Activated T-helper 17 cell treated with anti-CD3 and anti-CD28 coated beads, Interleukin-2, amount 50 U/mL, for 72 hours (primary cell): ENCODE results near the gene FAM193A. TPM values are rescaled to one million over a fixed set of nuclear protein-coding genes. Genes with fewer than 3 reads are reported as not detected.
"Not testable (repeated sequence)": the region's sequence is repeated elsewhere in the genome, so short reads cannot be mapped to it uniquely, and the experiment has no call there.

Experiments used
- ATAC-seq: fragments of 150-1000 bp; cut with Tn5 transposase; replicated peaks from 2 replicates; pipeline ENCODE4 v1.10.0; 2021; ENCODE audit warnings: mild to moderate bottlenecking, moderate library complexity
- H3K27ac Mint-ChIP-seq: one replicate; pipeline ENCODE4 v1.8.0; 2022; ENCODE audit warnings: mixed read lengths
- H3K27me3 Mint-ChIP-seq: one replicate; pipeline ENCODE4 v1.8.0; 2022; ENCODE audit warnings: mixed read lengths
- H3K36me3 Mint-ChIP-seq: one replicate; pipeline ENCODE4 v1.8.0; 2022; ENCODE audit warnings: low read depth, mild to moderate bottlenecking, mixed read lengths
- H3K4me1 Mint-ChIP-seq: one replicate; pipeline ENCODE4 v1.8.0; 2022; ENCODE audit warnings: mixed read lengths
- H3K4me3 Mint-ChIP-seq: one replicate; pipeline ENCODE4 v1.8.0; 2022; ENCODE audit warnings: mild to moderate bottlenecking, mixed read lengths
- H3K9me3 Mint-ChIP-seq: one replicate; pipeline ENCODE4 v1.8.0; 2022; ENCODE audit warnings: mixed read lengths
- total RNA-seq, 2 donors: library from RNA; stranded (reverse); gene quantifications; one replicate each; pipeline ENCODE4 v1.2.3, GENCODE V29; 2022

FAM193A gene
- total RNA-seq, 2 donors from 2014 or later: 28.9 to 35.3 TPM

- Mint-ChIP-seq H3K4me3 (no peak overlapping the region), H3K9me3 (no peaks in the 10 kb centered on the region), H3K4me1 (peaks cover 5% of the 10 kb centered on the region), H3K36me3 (no peaks in the 10 kb centered on the region), H3K27ac (no peak overlapping the region), H3K27me3 (no peaks in the 10 kb centered on the region)
- ATAC-seq: no peak
Measured at GRCh38 chr4:2762048-2762447, 225.6 kb downstream of the FAM193A start.

GRCh38 chr4:2762486-2763370, 226.3 kb downstream of the FAM193A start:
- H3K4me3 Mint-ChIP-seq, ATAC-seq, H3K27ac Mint-ChIP-seq, H3K9me3 Mint-ChIP-seq, H3K4me1 Mint-ChIP-seq, H3K27me3 Mint-ChIP-seq, H3K36me3 Mint-ChIP-seq: not testable (repeated sequence)

- Mint-ChIP-seq H3K27ac (no peak overlapping the region), H3K27me3 (no peaks in the 10 kb centered on the region), H3K4me1 (peaks cover 5% of the 10 kb centered on the region), H3K4me3 (peak overlapping the region; percentile 67), H3K9me3 (no peaks in the 10 kb centered on the region), H3K36me3 (no peaks in the 10 kb centered on the region)
- ATAC-seq: no peak
Measured at GRCh38 chr4:2763511-2763967, 227.1 kb downstream of the FAM193A start.

- H3K9me3 Mint-ChIP-seq: no peaks in the 10 kb centered on the region
- H3K36me3 Mint-ChIP-seq: no peaks in the 10 kb centered on the region
- H3K27me3 Mint-ChIP-seq: no peaks in the 10 kb centered on the region
- ATAC-seq: no peak
- H3K4me1 Mint-ChIP-seq: peaks cover 11% of the 10 kb centered on the region
- no peak overlapping the region for H3K27ac Mint-ChIP-seq
- no peak overlapping the region for H3K4me3 Mint-ChIP-seq
Measured at GRCh38 chr4:2765832-2766526, 229.5 kb downstream of the FAM193A start.

GRCh38 chr4:2767046-2767704, 230.7 kb downstream of the FAM193A start:
- no peak for ATAC-seq
- no peaks in the 10 kb centered on the region for H3K9me3 Mint-ChIP-seq
- no peaks in the 10 kb centered on the region for H3K36me3 Mint-ChIP-seq
- no peaks in the 10 kb centered on the region for H3K27me3 Mint-ChIP-seq
- no peak overlapping the region for H3K27ac Mint-ChIP-seq
- no peak overlapping the region for H3K4me3 Mint-ChIP-seq
- peaks cover 12% of the 10 kb centered on the region for H3K4me1 Mint-ChIP-seq

GRCh38 chr4:2767705-2768074, 231.2 kb downstream of the FAM193A start:
- no peak overlapping the region for H3K27ac Mint-ChIP-seq
- no peaks in the 10 kb centered on the region for H3K9me3 Mint-ChIP-seq
- H3K27me3 Mint-ChIP-seq: no peaks in the 10 kb centered on the region
- no peak for ATAC-seq
- H3K4me3 Mint-ChIP-seq: no peak overlapping the region
- H3K4me1 Mint-ChIP-seq: peaks cover 12% of the 10 kb centered on the region
- no peaks in the 10 kb centered on the region for H3K36me3 Mint-ChIP-seq

- H3K9me3 Mint-ChIP-seq: no peaks in the 10 kb centered on the region
- peaks cover 12% of the 10 kb centered on the region for H3K4me1 Mint-ChIP-seq
- H3K27ac Mint-ChIP-seq: no peak overlapping the region
- H3K27me3 Mint-ChIP-seq: no peaks in the 10 kb centered on the region
- no peak for ATAC-seq
- H3K4me3 Mint-ChIP-seq: no peak overlapping the region
- no peaks in the 10 kb centered on the region for H3K36me3 Mint-ChIP-seq
Measured at GRCh38 chr4:2768124-2768523, 231.7 kb downstream of the FAM193A start.

GRCh38 chr4:2768921-2769336, 232.5 kb downstream of the FAM193A start:
- no peaks in the 10 kb centered on the region for H3K36me3 Mint-ChIP-seq
- peaks cover 12% of the 10 kb centered on the region for H3K4me1 Mint-ChIP-seq
- no peak for ATAC-seq
- H3K4me3 Mint-ChIP-seq: peak overlapping the region; percentile 23
- H3K9me3 Mint-ChIP-seq: no peaks in the 10 kb centered on the region
- H3K27ac Mint-ChIP-seq: peak overlapping the region; percentile 52
- no peaks in the 10 kb centered on the region for H3K27me3 Mint-ChIP-seq

GRCh38 chr4:2771264-2771663, 234.8 kb downstream of the FAM193A start:
- ATAC-seq: peak; percentile 57
- peak overlapping the region; percentile 65 for H3K4me3 Mint-ChIP-seq

GRCh38 chr4:2780643-2781042, 244.2 kb downstream of the FAM193A start:
- H3K27me3 Mint-ChIP-seq, H3K27ac Mint-ChIP-seq, H3K4me1 Mint-ChIP-seq, H3K4me3 Mint-ChIP-seq, H3K9me3 Mint-ChIP-seq, H3K36me3 Mint-ChIP-seq, ATAC-seq: not testable (repeated sequence)

More at GRCh38 chr4:2771264-2771663, 234.8 kb downstream of the FAM193A start:
- Mint-ChIP-seq H3K4me1 (peaks cover 12% of the 10 kb centered on the region), H3K27me3 (no peaks in the 10 kb centered on the region), H3K9me3 (no peaks in the 10 kb centered on the region), H3K27ac (peak overlapping the region; percentile 87), H3K36me3 (no peaks in the 10 kb centered on the region)

GRCh38 chr4:2781911-2782310, 245.5 kb downstream of the FAM193A start:
- no peak for ATAC-seq
- no peaks in the 10 kb centered on the region for H3K36me3 Mint-ChIP-seq
- H3K9me3 Mint-ChIP-seq: no peaks in the 10 kb centered on the region
- no peak overlapping the region for H3K4me3 Mint-ChIP-seq
- peaks cover 4% of the 10 kb centered on the region for H3K4me1 Mint-ChIP-seq
- H3K27me3 Mint-ChIP-seq: no peaks in the 10 kb centered on the region
- no peak overlapping the region for H3K27ac Mint-ChIP-seq

Other genes starting within 250 kb of the FAM193A start
- gene ZFYVE28, start 118.0 kb upstream of the FAM193A start, total RNA-seq: 10 to 100 TPM; 36.3 to 42.7 TPM
- under 1 TPM; 0.11 to 0.26 TPM for gene CFAP99, start 117.7 kb upstream of the FAM193A start, total RNA-seq
- gene RNF4, start 67.5 kb upstream of the FAM193A start, total RNA-seq: 10 to 100 TPM; 90.8 to 97.1 TPM
- gene TNIP2, start 219.7 kb downstream of the FAM193A start, total RNA-seq: 100 to 1,000 TPM in 1 of 2 donors, 10 to 100 TPM in 1; 80.1 to 110 TPM